ENCODE measurements around the gene EFCAB9.
A peak's percentile ranks its signal among the peaks of the same experiment; 100 is the strongest.

EFCAB9 gene

DNA sequence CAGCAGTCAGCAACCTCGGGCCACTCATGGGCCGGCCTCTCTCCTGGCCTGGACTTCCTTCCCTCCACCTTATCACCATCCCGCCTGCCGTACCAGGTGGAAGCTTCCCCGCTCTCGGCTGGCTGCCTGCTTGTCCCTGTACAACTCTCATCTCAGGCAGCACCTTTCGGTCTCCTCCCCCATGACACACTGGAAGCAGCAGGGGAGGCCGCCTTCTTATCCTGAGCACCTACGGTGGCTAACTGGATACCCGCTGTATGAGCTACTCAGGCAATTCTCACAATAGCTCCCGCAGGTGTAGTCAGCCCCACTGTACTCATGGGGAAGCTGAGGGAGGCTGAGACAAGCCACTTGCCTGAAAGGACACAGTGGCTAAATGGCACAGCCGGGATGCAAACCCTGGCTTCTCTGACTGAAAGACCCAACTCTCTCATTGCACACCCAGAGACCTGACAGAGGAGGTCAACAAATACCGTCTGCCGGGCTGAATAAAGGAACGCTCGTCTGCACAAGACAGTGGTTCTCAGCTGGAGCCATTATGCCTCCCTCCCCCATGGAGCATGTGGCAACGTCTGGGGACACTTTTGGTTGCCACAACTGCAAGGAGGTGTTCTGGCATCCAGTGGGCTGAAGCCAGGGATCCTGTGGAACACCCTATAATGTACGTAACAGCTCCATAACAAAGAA lies 15.5 kb upstream of the EFCAB9 start:
- peaks cover 0 to 14% (median 5%) of the 10 kb centered on the region in 4 experiments for H3K36me3 ChIP-seq (ENCODE audit: control insufficient read depth in 4 of 4, insufficient read depth in 4 of 4, low read length in 3 of 4)
- peak overlapping the region in 5 of 7 experiments; percentile 8 to 71 (median 58) for H3K4me3 ChIP-seq (ENCODE audit: control insufficient read depth in 1 of 7, extremely low read depth in 1 of 7, insufficient read depth in 4 of 7, low read depth in 2 of 7, low read length in 6 of 7)
- H3K27ac ChIP-seq (ENCODE audit: insufficient read depth in 1 of 2, low read depth in 1 of 2, low read length in 2 of 2, poor library complexity in 1 of 2, severe bottlenecking in 2 of 2) = peak overlapping the region; percentile 77 to 88
- H3K27me3 ChIP-seq (replicated peaks in 2 of 5; ENCODE audit: control insufficient read depth in 4 of 5, insufficient read depth in 5 of 5, low read length in 4 of 5) = no peaks in the 10 kb centered on the region
- peaks cover 36 to 95% (median 84%) of the 10 kb centered on the region in 4 experiments for H3K4me1 ChIP-seq (ENCODE audit: control extremely low read depth in 1 of 4, control insufficient read depth in 4 of 4, insufficient read depth in 4 of 4, low read length in 3 of 4)
- 6% methylated on average over 14 of the region's 18 CpGs for WGBS (ENCODE audit: insufficient coverage)
- CTCF ChIA-PET = interaction anchor here (1.2 to 8.2 kb wide), 5 partner anchors 10 to 104 kb away, joined by 3 to 63 read pairs (median 6); partner anchors contain the start of gene STK10
- peak in 2 of 3 donors; percentile 65 to 74 for DNase-seq
- no peaks in the 10 kb centered on the region for H3K9me3 ChIP-seq (ENCODE audit: control extremely low read depth in 1 of 5, control insufficient read depth in 4 of 5, insufficient read depth in 2 of 5, low read depth in 1 of 5, low read length in 4 of 5)
- POLR2A ChIA-PET = interaction anchor here (1.0 to 1.1 kb wide), 2 partner anchors 8 to 67 kb away, joined by 3 to 6 read pairs; no protein-coding TSS in a partner anchor

DNA sequence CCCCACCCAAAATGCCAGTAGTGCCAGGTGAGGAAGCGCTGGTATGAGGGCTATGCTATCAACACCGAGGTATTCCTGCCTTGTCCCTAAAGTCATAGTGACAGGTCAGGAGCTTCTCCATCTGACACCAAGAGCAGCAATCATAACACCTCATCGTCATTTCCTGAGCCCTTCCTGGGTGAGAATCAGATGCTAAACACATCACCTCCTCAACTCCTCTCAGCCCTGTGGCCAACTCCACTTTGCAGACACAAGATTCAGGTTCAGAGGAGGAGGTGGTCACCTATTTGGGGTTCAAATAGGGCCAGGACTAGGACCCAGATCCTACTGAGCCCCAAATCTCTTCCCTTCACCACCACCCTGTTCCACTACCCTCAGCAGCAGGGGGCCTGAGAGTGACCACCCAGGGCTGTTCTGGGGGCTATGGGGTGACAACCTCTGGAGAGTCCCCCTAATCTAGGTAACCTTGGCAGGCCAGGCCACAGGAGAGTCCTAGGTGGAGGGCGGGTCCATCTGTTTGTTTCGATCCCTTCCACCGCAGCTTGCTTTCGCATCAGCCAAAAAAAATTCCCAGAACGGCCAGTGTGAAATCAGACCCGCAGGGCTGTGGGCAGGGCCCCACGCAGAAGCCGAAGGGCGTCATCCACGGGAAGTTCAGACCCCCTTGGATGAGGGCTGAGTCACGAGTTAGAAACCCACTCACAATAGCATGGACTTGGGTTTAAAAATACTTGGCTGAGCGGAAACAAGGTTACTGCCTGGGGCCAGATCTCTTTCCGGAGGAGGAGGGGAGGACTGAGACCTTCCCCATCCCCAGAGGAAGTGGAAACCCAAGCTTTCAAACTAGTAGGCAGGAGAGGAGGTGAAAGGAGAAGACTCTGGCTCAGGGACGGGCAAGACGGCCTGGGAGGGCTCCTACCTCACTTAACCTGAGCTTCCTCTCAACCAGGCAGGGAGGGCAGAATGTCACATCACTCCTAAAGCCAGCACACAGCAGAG lies 14.7 kb upstream of the EFCAB9 start:
- H3K27ac ChIP-seq (ENCODE audit: insufficient read depth in 1 of 2, low read depth in 1 of 2, low read length in 2 of 2, poor library complexity in 1 of 2, severe bottlenecking in 2 of 2) = peak overlapping the region; percentile 77 to 88
- no peaks in the 10 kb centered on the region for H3K9me3 ChIP-seq (ENCODE audit: control extremely low read depth in 1 of 5, control insufficient read depth in 4 of 5, insufficient read depth in 2 of 5, low read depth in 1 of 5, low read length in 4 of 5)
- 2% methylated on average over 11 of the region's 18 CpGs for WGBS (ENCODE audit: insufficient coverage)
- peak overlapping the region in 6 of 7 experiments; percentile 19 to 71 (median 54) for H3K4me3 ChIP-seq (ENCODE audit: control insufficient read depth in 1 of 7, extremely low read depth in 1 of 7, insufficient read depth in 4 of 7, low read depth in 2 of 7, low read length in 6 of 7)
- CTCF ChIA-PET = interaction anchor here (0.9 to 8.2 kb wide), 8 partner anchors 9 to 104 kb away, joined by 3 to 63 read pairs (median 4); partner anchors contain the start of gene STK10
- H3K4me1 ChIP-seq (ENCODE audit: control extremely low read depth in 1 of 4, control insufficient read depth in 4 of 4, insufficient read depth in 4 of 4, low read length in 3 of 4) = peaks cover 37 to 95% (median 82%) of the 10 kb centered on the region in 4 experiments
- peaks cover 2 to 16% (median 7%) of the 10 kb centered on the region in 4 experiments for H3K36me3 ChIP-seq (ENCODE audit: control insufficient read depth in 4 of 4, insufficient read depth in 4 of 4, low read length in 3 of 4)
- DNase-seq = peak; percentile 85 to 89 (median 87)
- POLR2A ChIA-PET = interaction anchor here (0.6 to 1.1 kb wide), 7 partner anchors 9 to 68 kb away, joined by 3 to 6 read pairs (median 4); no protein-coding TSS in a partner anchor
- H3K27me3 ChIP-seq (replicated peaks in 2 of 5; ENCODE audit: control insufficient read depth in 4 of 5, insufficient read depth in 5 of 5, low read length in 4 of 5) = no peaks in the 10 kb centered on the region

DNA sequence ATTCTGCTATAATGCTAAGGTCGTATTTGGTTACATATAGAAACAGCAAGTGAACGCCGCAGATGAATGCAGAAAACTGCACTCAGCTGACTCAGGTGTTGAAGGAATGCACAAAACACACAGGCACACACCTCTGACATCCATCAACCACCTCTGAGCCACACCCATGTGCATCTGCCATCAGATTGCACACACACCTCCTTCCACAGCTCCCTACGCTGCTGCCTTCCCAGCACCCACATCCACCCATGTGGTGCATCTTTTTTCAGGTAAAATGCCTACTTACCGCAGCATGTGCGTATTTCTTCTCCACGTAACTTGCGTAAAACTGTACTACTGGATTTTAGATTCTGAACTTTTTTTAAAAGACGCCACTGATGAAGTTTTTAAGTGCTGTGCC lies 13.0 kb upstream of the EFCAB9 start:
- Histone ChIP-seq H3K4me3 (ENCODE audit: control insufficient read depth in 1 of 7, extremely low read depth in 1 of 7, insufficient read depth in 4 of 7, low read depth in 2 of 7, low read length in 6 of 7) (peak overlapping the region in 1 of 7 experiments; percentile 33), H3K4me1 (ENCODE audit: control extremely low read depth in 1 of 4, control insufficient read depth in 4 of 4, insufficient read depth in 4 of 4, low read length in 3 of 4) (peaks cover 34 to 95% (median 81%) of the 10 kb centered on the region in 4 experiments)
- POLR2A ChIA-PET = no interaction called here

DNA sequence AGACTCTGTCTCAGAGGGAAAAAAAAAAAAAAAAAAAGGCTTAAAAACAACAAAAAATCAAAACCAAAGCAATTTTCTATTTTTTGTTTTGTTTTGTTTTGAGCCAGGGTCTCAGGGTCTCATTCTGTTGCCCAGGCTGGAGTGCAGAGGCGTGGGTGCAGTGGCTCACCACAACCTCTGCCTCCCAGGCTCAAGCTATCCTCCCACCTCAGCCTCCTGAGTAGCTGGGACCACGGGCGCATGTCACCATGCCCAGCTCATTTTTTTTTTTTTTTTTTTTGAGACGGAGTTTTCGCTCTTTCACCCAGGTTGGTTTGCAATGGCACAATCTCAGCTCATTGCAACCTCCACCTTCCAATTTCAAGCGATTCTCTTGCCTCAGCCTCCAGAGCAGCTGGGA lies 11.7 kb upstream of the EFCAB9 start:
- 86% methylated on average over 3 of the region's 6 CpGs for WGBS (ENCODE audit: insufficient coverage)
- DNase-seq = peak in 1 of 3 donors; percentile 39
- POLR2A ChIA-PET = interaction anchor here (0.6 kb wide), 2 partner anchors 71 to 510 kb away, joined by 6 read pairs; no protein-coding TSS in a partner anchor
- H3K27me3 ChIP-seq (replicated peaks in 2 of 5; ENCODE audit: control insufficient read depth in 4 of 5, insufficient read depth in 5 of 5, low read length in 4 of 5) = no peaks in the 10 kb centered on the region
- no peaks in the 10 kb centered on the region for H3K9me3 ChIP-seq (ENCODE audit: control extremely low read depth in 1 of 5, control insufficient read depth in 4 of 5, insufficient read depth in 2 of 5, low read depth in 1 of 5, low read length in 4 of 5)
- CTCF ChIA-PET = interaction anchor here (0.9 to 6.8 kb wide), 4 partner anchors 8 to 76 kb away, joined by 3 to 54 read pairs (median 4); no protein-coding TSS in a partner anchor
- peaks cover 2 to 23% (median 6%) of the 10 kb centered on the region in 4 experiments for H3K36me3 ChIP-seq (ENCODE audit: control insufficient read depth in 4 of 4, insufficient read depth in 4 of 4, low read length in 3 of 4)
- no peak overlapping the region for H3K4me3 ChIP-seq (ENCODE audit: control insufficient read depth in 1 of 7, extremely low read depth in 1 of 7, insufficient read depth in 4 of 7, low read depth in 2 of 7, low read length in 6 of 7)
- peaks cover 34 to 95% (median 79%) of the 10 kb centered on the region in 4 experiments for H3K4me1 ChIP-seq (ENCODE audit: control extremely low read depth in 1 of 4, control insufficient read depth in 4 of 4, insufficient read depth in 4 of 4, low read length in 3 of 4)
- peak overlapping the region in 1 of 2 experiments; percentile 25 for H3K27ac ChIP-seq (ENCODE audit: insufficient read depth in 1 of 2, low read depth in 1 of 2, low read length in 2 of 2, poor library complexity in 1 of 2, severe bottlenecking in 2 of 2)

More for the DNA sequence above, 13.0 kb upstream of the EFCAB9 start:
- no peaks in the 10 kb centered on the region for H3K27me3 ChIP-seq (replicated peaks in 2 of 5; ENCODE audit: control insufficient read depth in 4 of 5, insufficient read depth in 5 of 5, low read length in 4 of 5)
- H3K36me3 ChIP-seq (ENCODE audit: control insufficient read depth in 4 of 4, insufficient read depth in 4 of 4, low read length in 3 of 4) = peaks cover 2 to 23% (median 6%) of the 10 kb centered on the region in 4 experiments
- H3K9me3 ChIP-seq (ENCODE audit: control extremely low read depth in 1 of 5, control insufficient read depth in 4 of 5, insufficient read depth in 2 of 5, low read depth in 1 of 5, low read length in 4 of 5) = no peaks in the 10 kb centered on the region
- no peak overlapping the region for H3K27ac ChIP-seq (ENCODE audit: insufficient read depth in 1 of 2, low read depth in 1 of 2, low read length in 2 of 2, poor library complexity in 1 of 2, severe bottlenecking in 2 of 2)
- CTCF ChIA-PET = interaction anchor here (1.3 to 6.8 kb wide), 3 partner anchors 7 to 75 kb away, joined by 3 to 54 read pairs (median 4); no protein-coding TSS in a partner anchor
- 99% methylated on average over 9 of the region's 9 CpGs for WGBS (ENCODE audit: insufficient coverage)
- DNase-seq = no peak

DNA sequence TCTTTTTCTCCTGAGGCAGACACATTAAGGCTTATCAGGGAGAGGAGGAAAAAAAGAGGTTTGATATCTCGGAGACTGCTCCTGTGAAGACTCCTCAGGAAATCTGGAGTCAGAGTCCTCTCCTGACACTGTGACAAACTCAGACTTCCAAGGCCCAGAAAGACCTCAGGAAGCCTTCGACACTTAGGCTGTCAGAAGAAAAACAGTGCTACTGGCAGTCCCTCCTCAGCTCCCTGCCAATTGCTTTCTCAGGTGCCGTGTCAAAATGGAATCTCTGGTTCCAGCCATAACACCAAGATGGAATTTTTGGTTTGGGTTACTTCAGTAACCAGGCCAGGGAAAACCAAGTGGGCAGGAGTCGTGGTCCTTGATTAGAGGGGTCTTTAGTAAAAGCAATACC lies 10.1 kb upstream of the EFCAB9 start:
- Histone ChIP-seq H3K4me3 (ENCODE audit: control insufficient read depth in 1 of 7, extremely low read depth in 1 of 7, insufficient read depth in 4 of 7, low read depth in 2 of 7, low read length in 6 of 7) (peak overlapping the region in 2 of 7 experiments; percentile 6 to 36), H3K27me3 (replicated peaks in 2 of 5; ENCODE audit: control insufficient read depth in 4 of 5, insufficient read depth in 5 of 5, low read length in 4 of 5) (no peaks in the 10 kb centered on the region), H3K27ac (ENCODE audit: insufficient read depth in 1 of 2, low read depth in 1 of 2, low read length in 2 of 2, poor library complexity in 1 of 2, severe bottlenecking in 2 of 2) (peak overlapping the region; percentile 11 to 85), H3K4me1 (ENCODE audit: control extremely low read depth in 1 of 4, control insufficient read depth in 4 of 4, insufficient read depth in 4 of 4, low read length in 3 of 4) (peaks cover 23 to 82% (median 64%) of the 10 kb centered on the region in 4 experiments), H3K9me3 (ENCODE audit: control extremely low read depth in 1 of 5, control insufficient read depth in 4 of 5, insufficient read depth in 2 of 5, low read depth in 1 of 5, low read length in 4 of 5) (no peaks in the 10 kb centered on the region), H3K36me3 (ENCODE audit: control insufficient read depth in 4 of 4, insufficient read depth in 4 of 4, low read length in 3 of 4) (peaks cover 2 to 23% (median 6%) of the 10 kb centered on the region in 4 experiments)
- WGBS (ENCODE audit: insufficient coverage) = 90% methylated on average over 4 of the region's 4 CpGs
- ChIA-PET CTCF (interaction anchor here (0.8 to 6.8 kb wide), 6 partner anchors 10 to 109 kb away, joined by 3 to 54 read pairs (median 4); no protein-coding TSS in a partner anchor), POLR2A (interaction anchor here (1.1 kb wide), 1 partner anchor 10 kb away, joined by 4 read pairs; no protein-coding TSS in a partner anchor)
- no peak for DNase-seq

DNA sequence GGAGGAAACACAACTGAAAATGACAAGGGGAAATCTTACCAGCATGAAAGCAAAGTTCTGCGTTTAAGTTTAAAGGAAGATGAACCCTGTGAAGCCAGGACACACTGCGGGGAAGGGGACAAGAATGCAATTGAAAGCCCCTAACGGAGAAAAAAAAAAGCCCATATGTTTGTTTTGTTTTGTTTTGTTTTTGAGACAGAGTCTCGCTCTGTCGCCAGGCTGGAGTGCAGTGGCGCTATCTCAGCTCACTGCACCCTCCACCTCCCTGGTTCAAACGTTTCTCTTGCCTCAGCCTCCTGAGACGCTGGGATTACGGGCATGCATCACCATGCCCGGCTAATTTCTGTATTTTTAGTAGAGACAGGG lies 8.9 kb upstream of the EFCAB9 start:
- ChIA-PET CTCF (interaction anchor here (1.2 to 6.8 kb wide), 4 partner anchors 11 to 80 kb away, joined by 3 to 87 read pairs (median 28); no protein-coding TSS in a partner anchor), POLR2A (no interaction called here)
- 46% methylated on average over 9 of the region's 10 CpGs for WGBS (ENCODE audit: insufficient coverage)
- Histone ChIP-seq H3K9me3 (ENCODE audit: control extremely low read depth in 1 of 5, control insufficient read depth in 4 of 5, insufficient read depth in 2 of 5, low read depth in 1 of 5, low read length in 4 of 5) (no peaks in the 10 kb centered on the region), H3K4me3 (ENCODE audit: control insufficient read depth in 1 of 7, extremely low read depth in 1 of 7, insufficient read depth in 4 of 7, low read depth in 2 of 7, low read length in 6 of 7) (peak overlapping the region in 3 of 7 experiments; percentile 4 to 96 (median 93)), H3K4me1 (ENCODE audit: control extremely low read depth in 1 of 4, control insufficient read depth in 4 of 4, insufficient read depth in 4 of 4, low read length in 3 of 4) (peaks cover 21 to 74% (median 56%) of the 10 kb centered on the region in 4 experiments), H3K27me3 (replicated peaks in 2 of 5; ENCODE audit: control insufficient read depth in 4 of 5, insufficient read depth in 5 of 5, low read length in 4 of 5) (no peaks in the 10 kb centered on the region), H3K36me3 (ENCODE audit: control insufficient read depth in 4 of 4, insufficient read depth in 4 of 4, low read length in 3 of 4) (peaks cover 2 to 23% (median 6%) of the 10 kb centered on the region in 4 experiments), H3K27ac (ENCODE audit: insufficient read depth in 1 of 2, low read depth in 1 of 2, low read length in 2 of 2, poor library complexity in 1 of 2, severe bottlenecking in 2 of 2) (peak overlapping the region; percentile 11 to 85)
- peak in 2 of 3 donors; percentile 42 to 48 for DNase-seq
